IMR-90 (cell line): ENCODE measurements around the gene C11orf42. TPM values are rescaled to one million over a fixed set of nuclear protein-coding genes. Genes with fewer than 3 reads are reported as not detected.

Source experiments
- ATAC-seq: fragments of 200-7000 bp; cut with Tn5 transposase; 2 replicates; pipeline ENCODE4 v1.9.1; 2020; ENCODE audit warnings: low read depth, mild to moderate bottlenecking, moderate library complexity
- BruUV-seq: library from RNA; stranded (reverse); fragments of 400-500 nt; replicated peaks from 2 replicates; lab custom pipeline; 2021; lab: Mats Ljungman, UMichigan
- CTCF ChIA-PET: fragments of 300-600 bp; formaldehyde crosslinking; extraction: SDS; loops from one replicate; lab custom pipeline; 2021; ENCODE audit warnings: antibody characterized with exemption; lab: Yijun Ruan, JAX
- POLR2A ChIA-PET: fragments of 300-600 bp; sonication (Branson Sonifier 250); formaldehyde crosslinking; loops from one replicate; lab custom pipeline; 2022; ENCODE audit warnings: antibody characterized with exemption; ENCODE audit not compliant: unreplicated experiment; lab: Charles Lee
- DNase-seq: peaks from one replicate; pipeline ENCODE4 v3.0.0; 2013
- H2AFZ ChIP-seq: replicated peaks from 2 replicates; pipeline ENCODE3; 2013; ENCODE audit warnings: low read length, mild to moderate bottlenecking; ENCODE audit not compliant: poor library complexity
- H2AK5ac ChIP-seq: 2 replicates; pipeline ENCODE4 v1.6.1; 2013; ENCODE audit warnings: low read depth, low read length, inconsistent platforms
- H2AK9ac ChIP-seq: replicated peaks from 2 replicates; pipeline ENCODE3; 2013; ENCODE audit warnings: mild to moderate bottlenecking, low read depth, low read length, moderate library complexity; ENCODE audit not compliant: poor library complexity
- H2BK120ac ChIP-seq: 2 replicates; pipeline ENCODE4 v1.6.1; 2013; ENCODE audit warnings: low read depth, low read length, inconsistent platforms
- H2BK15ac ChIP-seq: 3 replicates; pipeline ENCODE4 v1.6.1; 2013; ENCODE audit warnings: low read depth, low read length, inconsistent platforms
- H2BK20ac ChIP-seq: 2 replicates; pipeline ENCODE4 v1.6.1; 2013; ENCODE audit warnings: low read depth, mild to moderate bottlenecking, inconsistent platforms, low read length, moderate library complexity
- H2BK5ac ChIP-seq: 2 replicates; pipeline ENCODE4 v1.6.1; 2013; ENCODE audit warnings: mild to moderate bottlenecking, low read depth, low read length, inconsistent platforms; ENCODE audit not compliant: poor library complexity, severe bottlenecking
- H3K14ac ChIP-seq: replicated peaks from 2 replicates; pipeline ENCODE4 v1.6.1; 2013; ENCODE audit warnings: low read depth, low read length, inconsistent platforms
- H3K18ac ChIP-seq: 2 replicates; pipeline ENCODE4 v1.6.1; 2013; ENCODE audit warnings: low read depth, low read length, control low read depth
- H3K23ac ChIP-seq: 2 replicates; pipeline ENCODE4 v1.6.1; 2013; ENCODE audit warnings: low read depth, low read length, inconsistent platforms
- H3K27ac ChIP-seq: 2 replicates; pipeline ENCODE4 v1.5.1; 2013; ENCODE audit warnings: mild to moderate bottlenecking, control low read depth, low read length; ENCODE audit not compliant: insufficient read depth
- H3K27me3 ChIP-seq: 2 replicates; pipeline ENCODE4 v1.6.1; 2013; ENCODE audit warnings: low read length; ENCODE audit not compliant: control insufficient read depth, insufficient read depth
- H3K36me3 ChIP-seq: 2 replicates; pipeline ENCODE4 v1.6.1; 2013; ENCODE audit warnings: low read length, mixed read lengths; ENCODE audit not compliant: control insufficient read depth, insufficient read depth
- H3K4ac ChIP-seq: 2 replicates; pipeline ENCODE4 v1.6.1; 2013; ENCODE audit warnings: low read depth, low read length, inconsistent platforms
- H3K4me1 ChIP-seq: 2 replicates; pipeline ENCODE4 v1.6.1; 2013; ENCODE audit warnings: low read length, mixed read lengths; ENCODE audit not compliant: control insufficient read depth, insufficient read depth
- H3K4me2 ChIP-seq: 2 replicates; pipeline ENCODE4 v1.6.1; 2013; ENCODE audit warnings: low read depth, mild to moderate bottlenecking, control low read depth, low read length, moderate library complexity
- H3K4me3 ChIP-seq: 2 replicates; pipeline ENCODE4 v1.5.1; 2013; ENCODE audit warnings: low read depth, mild to moderate bottlenecking, control low read depth, low read length, moderate library complexity; ENCODE audit not compliant: insufficient read depth
- H3K56ac ChIP-seq: 2 replicates; pipeline ENCODE4 v1.6.1; 2013; ENCODE audit warnings: low read length, inconsistent platforms; ENCODE audit not compliant: insufficient read depth; ENCODE audit errors: extremely low read depth
- H3K79me1 ChIP-seq, 2 experiments: 2 replicates each; pipeline ENCODE4 v1.6.1; 2013; ENCODE audit warnings: low read length in 2 of 2, inconsistent platforms in 1 of 2, low read depth in 1 of 2
- H3K9ac ChIP-seq: 2 replicates; pipeline ENCODE4 v1.6.1; 2013; ENCODE audit warnings: low read depth, low read length, control low read depth
- H3K9me1 ChIP-seq: 2 replicates; pipeline ENCODE4 v1.6.1; 2013; ENCODE audit warnings: low read length, inconsistent platforms; ENCODE audit not compliant: insufficient read depth
- H3K9me3 ChIP-seq: 2 replicates; pipeline ENCODE4 v1.6.1; 2013; ENCODE audit warnings: low read length; ENCODE audit not compliant: control insufficient read depth, insufficient read depth
- H4K20me1 ChIP-seq: 2 replicates; pipeline ENCODE4 v1.6.1; 2013; ENCODE audit warnings: low read length, inconsistent platforms; ENCODE audit not compliant: insufficient read depth
- H4K5ac ChIP-seq: 2 replicates; pipeline ENCODE4 v1.6.1; 2013; ENCODE audit warnings: mild to moderate bottlenecking, low read depth, low read length, control low read depth
- H4K8ac ChIP-seq, 2 experiments: 2 replicates each; pipeline ENCODE4 v1.6.1; 2013; ENCODE audit warnings: low read depth in 2 of 2, low read length in 2 of 2, control low read depth in 1 of 2, inconsistent platforms in 1 of 2
- H4K91ac ChIP-seq: 2 replicates; pipeline ENCODE4 v1.6.1; 2013; ENCODE audit warnings: low read depth, low read length, inconsistent platforms; ENCODE audit not compliant: insufficient read depth
- CEBPB ChIP-seq: IDR thresholded peaks from 2 replicates; pipeline ENCODE4 v1.6.1; 2012; ENCODE audit warnings: low read depth, low read length, improper control_type of control experiment
- CTCF ChIP-seq: conservative IDR thresholded peaks from 2 replicates; pipeline ENCODE4 v1.5.1; 2012; ENCODE audit warnings: mild to moderate bottlenecking, low read depth, low read length, improper control_type of control experiment
- WGBS, 2 experiments: methylation state at CpG; one replicate each; pipeline versions ENCODE4 v1.1.5 to v1.1.7; 2013; ENCODE audit warnings: missing lambda C conversion rate in 2 of 2; ENCODE audit not compliant: insufficient read length in 1 of 2; ENCODE audit errors: extremely low coverage in 2 of 2; 5-methylcytosine and 5-hydroxymethylcytosine counted together
- dilution Hi-C: fragments of 300-500 bp; cut with HindIII; formaldehyde crosslinking; loops from one replicate; pipeline ENCODE4 v1.14.3; 2018; ENCODE audit warnings: low sequenced_read_pairs; ENCODE audit not compliant: unreplicated experiment
- in situ Hi-C: fragments of 300-500 bp; cut with MboI; formaldehyde crosslinking; loops from 3 replicates; pipeline ENCODE4 v1.14.3; 2019; ENCODE audit warnings: low sequenced_read_pairs, inconsistent platforms, mixed read lengths
- intact Hi-C: fragments of 100-400 bp; cut with micrococcal nuclease; formaldehyde crosslinking; loops from 2 replicates; pipeline ENCODE4 v1.10.0; 2022
- polyA plus RNA-seq, 3 experiments: library from polyadenylated mRNA; depleted of rRNA; stranded (reverse); fragments of >200 nt; gene quantifications; 2 replicates each; pipeline ENCODE4 v1.2.3, GENCODE V29; 2012; ENCODE audit warnings: low replicate concordance in 1 of 3
- total RNA-seq: library from RNA; depleted of rRNA; stranded (reverse); fragments of >200 nt; gene quantifications from 2 replicates; pipeline ENCODE4 v1.2.3, GENCODE V29; 2012
- TF ChIP-seq, protein P1 (sequence below): fragments of 150-350 bp; IDR thresholded peaks from 2 replicates; pipeline ENCODE4 v1.6.1; 2017; ENCODE audit warnings: mild to moderate bottlenecking, antibody characterized with exemption, low read length, low read depth

C11orf42 gene
- total and polyA plus RNA-seq, 2 of the 4 experiments (the other 2 are of a cell fraction), result not detected

- Histone ChIP-seq H3K9me3 (no peaks in the 10 kb centered on the region), H2AK9ac (no peak overlapping the region), H4K20me1 (no peaks in the 10 kb centered on the region), H3K4me2 (no peak overlapping the region), H3K4ac (peak overlapping the region; percentile 27; the same call in 1 of the 2 replicates), H2BK15ac (no peak overlapping the region), H3K18ac (no peak overlapping the region), H2BK120ac (no peak overlapping the region), H2AK5ac (no peak overlapping the region), H3K9me1 (no peaks in the 10 kb centered on the region), H3K79me1 (no peaks in the 10 kb centered on the region; a peak in 1 of 4 replicates), H3K4me1 (peaks cover 10% of the 10 kb centered on the region; the same call in 1 of the 2 replicates), H3K27me3 (no peaks in the 10 kb centered on the region), H2AFZ (no peak overlapping the region), H3K27ac (no peak overlapping the region), H2BK20ac (no peak overlapping the region), H3K4me3 (no peak overlapping the region), H3K14ac (no peak overlapping the region), H4K8ac (no peak overlapping the region), H2BK5ac (peak overlapping the region; percentile 17), H3K9ac (no peak overlapping the region), H4K91ac (no peak overlapping the region), H3K36me3 (peaks cover 31% of the 10 kb centered on the region), H3K23ac (no peak overlapping the region), H3K56ac (no peak overlapping the region), H4K5ac (no peak overlapping the region)
- WGBS, 2 experiments, result 100% methylated on average over 8 of the region's 12 CpGs; no CpG with 5 or more reads in 1 of the 2 experiments
- intact Hi-C loops (no loop called here), dilution Hi-C loops (no loop called here), in situ Hi-C loops (no loop called here)
- CTCF ChIA-PET, result no interaction called here
- POLR2A ChIA-PET, result no interaction called here
- TF ChIP-seq, protein P1, sequence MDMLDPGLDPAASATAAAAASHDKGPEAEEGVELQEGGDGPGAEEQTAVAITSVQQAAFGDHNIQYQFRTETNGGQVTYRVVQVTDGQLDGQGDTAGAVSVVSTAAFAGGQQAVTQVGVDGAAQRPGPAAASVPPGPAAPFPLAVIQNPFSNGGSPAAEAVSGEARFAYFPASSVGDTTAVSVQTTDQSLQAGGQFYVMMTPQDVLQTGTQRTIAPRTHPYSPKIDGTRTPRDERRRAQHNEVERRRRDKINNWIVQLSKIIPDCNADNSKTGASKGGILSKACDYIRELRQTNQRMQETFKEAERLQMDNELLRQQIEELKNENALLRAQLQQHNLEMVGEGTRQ, result no peak
- TF ChIP-seq CEBPB (no peak), CTCF (no peak)
- ATAC-seq (no peak), DNase-seq (no peak)
- no TSS peak for BruUV-seq
These were observed 4.4 kb downstream of the C11orf42 start for GRCh38 chr11:6209801-6210200.
